Activated T-helper 1 cell treated with Interleukin-2 at 50 U/mL for 16 hours (primary cell): ENCODE measurements around the gene CHI3L1.
A peak's percentile ranks its signal among the peaks of the same experiment; 100 is the strongest.
"Not testable (repeated sequence)": the region's sequence is repeated elsewhere in the genome, so short reads cannot be mapped to it uniquely, and the experiment has no call there.

Source experiments
- DNase-seq: peaks from one replicate; pipeline ENCODE4 v3.0.0-alpha.2; 2020; ENCODE audit warnings: low read depth

The CHI3L1 gene

GRCh38 chr1:203186446-203187303 is at the start of gene CHI3L1:
CHI3L1 (minus strand) TSS chr1:203186704; CDS start chr1:203186623, 81 bp downstream.
- no peak for DNase-seq

DNA sequence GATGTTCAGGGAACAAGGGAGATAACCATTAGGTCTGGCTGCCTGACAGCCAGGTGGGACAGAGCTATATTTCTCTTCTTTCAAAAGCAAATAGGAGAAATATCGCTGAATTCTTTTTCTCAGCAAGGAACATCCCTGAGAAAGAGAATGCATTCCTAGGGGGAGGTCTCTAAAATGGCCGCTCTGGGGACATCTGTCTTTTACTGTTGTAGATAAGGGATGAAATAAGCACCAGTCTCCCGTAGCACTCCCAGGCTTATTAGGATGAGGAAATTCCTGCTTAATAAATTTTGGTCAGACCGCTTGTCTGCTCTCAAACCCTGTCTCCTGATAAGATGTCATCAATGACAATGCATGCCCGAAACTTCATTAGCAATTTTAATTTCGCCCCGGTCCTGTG is 48.4 kb upstream of the CHI3L1 start:
- DNase-seq = not testable (repeated sequence)

DNA sequence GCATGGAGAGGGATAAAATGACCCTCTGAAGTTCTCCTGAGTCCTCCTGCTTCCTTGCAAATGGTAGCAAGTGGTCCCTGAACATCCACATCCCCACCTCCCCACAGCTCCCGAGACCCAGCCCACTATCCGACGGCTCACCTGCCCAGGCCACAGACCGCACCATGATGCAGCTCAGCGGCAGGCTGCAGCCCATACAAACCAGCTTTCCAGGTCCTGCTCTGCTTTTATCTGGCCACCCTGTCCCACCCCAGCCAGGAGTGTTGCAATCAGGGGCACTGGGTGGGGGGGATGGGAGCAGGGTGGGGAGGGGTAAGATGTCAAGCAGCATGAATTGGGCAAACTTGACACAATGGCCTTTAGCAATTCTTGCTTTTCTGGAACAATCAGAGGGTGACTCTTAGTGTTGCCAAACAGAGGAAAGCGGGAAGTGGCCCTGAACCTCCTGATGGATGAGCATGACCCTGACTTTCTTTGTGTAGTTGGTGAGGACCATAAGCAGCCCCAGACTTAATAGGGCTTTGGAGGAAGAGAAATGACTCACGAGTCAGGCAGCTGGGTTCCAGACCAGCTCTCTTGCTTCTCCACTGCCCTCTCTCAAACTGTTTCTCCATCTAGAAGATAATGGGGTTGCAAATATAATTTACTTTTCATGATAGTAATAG is 43.1 kb upstream of the CHI3L1 start, which contains the start of gene CHIT1:
CHIT1 (minus strand) TSS at position 203 of the 665 bp plus-strand sequence; CDS start at position 166, 37 bp downstream.
- no peak for DNase-seq

- no peak for DNase-seq
Observed at GRCh38 chr1:203228670-203229069, 42.2 kb upstream of the CHI3L1 start.

- no peak for DNase-seq
Observed at GRCh38 chr1:203227371-203228083, 41.0 kb upstream of the CHI3L1 start.

DNA sequence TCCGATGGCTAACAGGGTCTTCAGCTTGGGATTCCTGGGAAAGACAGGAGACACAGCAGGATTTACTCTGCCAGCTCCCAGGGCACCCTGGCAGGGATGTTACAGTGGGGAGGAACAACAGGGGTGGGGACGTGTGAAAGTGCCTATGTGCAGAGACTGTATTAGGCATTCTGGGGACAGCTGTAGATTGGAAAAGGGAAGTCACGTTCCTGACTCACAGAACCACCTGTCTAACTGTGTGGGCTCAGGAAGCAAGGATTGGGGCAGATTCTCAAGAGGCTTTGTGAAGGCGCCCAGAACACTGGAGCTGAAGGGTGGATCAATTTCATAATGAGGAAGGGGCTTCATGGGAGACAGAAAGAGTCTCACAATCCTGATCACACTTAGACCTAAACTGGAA is 38.6 kb upstream of the CHI3L1 start:
- DNase-seq = no peak

DNA sequence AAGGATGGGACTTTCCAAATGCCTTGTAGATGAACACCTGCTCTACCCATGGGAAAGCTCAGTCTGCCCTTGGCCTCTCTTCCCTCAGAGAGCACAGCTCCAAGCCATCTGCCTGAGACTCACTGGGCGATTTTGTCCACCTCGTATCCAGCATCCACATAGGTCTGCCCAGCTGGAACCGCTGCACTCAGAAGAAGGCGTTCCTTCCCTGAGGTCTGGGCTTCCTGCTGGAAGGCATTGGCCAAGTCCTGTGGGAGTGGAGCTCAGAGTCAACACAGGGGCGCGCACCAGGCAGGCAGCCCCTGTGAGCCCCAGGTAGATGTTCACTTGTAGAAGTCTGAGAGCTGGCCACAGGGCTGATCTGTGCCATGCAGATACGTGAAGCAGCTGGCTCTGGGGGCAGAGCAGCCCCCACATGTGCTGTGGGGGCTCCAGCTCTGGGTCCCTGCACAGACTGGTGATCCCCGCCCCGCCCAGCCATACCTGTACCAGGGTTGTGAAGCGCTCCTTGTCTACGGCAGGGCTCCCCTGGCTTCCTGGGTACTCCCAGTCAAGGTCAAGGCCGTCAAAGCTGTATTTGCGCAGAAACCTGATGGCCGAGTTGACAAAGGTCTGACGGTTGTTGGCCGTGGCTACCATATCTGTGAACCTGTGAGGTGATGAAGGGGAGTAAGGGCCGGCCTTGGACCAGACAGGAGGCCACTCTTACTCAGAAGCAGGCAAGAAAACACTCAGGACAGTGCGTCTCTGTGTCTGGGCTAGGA is 36.7 kb upstream of the CHI3L1 start:
- DNase-seq = no peak

DNA sequence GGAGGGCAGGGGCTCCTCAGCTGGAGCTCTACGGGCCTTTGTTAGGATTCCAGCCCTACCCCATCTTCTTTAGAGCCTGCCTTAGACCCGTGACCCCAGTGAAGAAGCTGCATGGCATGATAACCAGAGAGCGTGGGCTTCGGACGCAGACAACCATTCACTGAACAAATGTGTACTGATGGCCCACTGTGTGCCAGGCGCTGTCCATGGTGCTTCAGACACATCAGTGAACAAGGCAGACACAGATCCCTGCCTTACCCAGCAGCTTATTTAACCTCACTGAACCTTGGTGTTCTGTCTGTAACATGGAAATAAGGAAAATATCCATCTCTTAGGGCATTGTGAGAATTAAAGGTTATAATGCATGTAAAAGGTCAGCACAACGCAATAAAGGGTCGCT is 33.4 kb upstream of the CHI3L1 start:
- DNase-seq = no peak

DNA sequence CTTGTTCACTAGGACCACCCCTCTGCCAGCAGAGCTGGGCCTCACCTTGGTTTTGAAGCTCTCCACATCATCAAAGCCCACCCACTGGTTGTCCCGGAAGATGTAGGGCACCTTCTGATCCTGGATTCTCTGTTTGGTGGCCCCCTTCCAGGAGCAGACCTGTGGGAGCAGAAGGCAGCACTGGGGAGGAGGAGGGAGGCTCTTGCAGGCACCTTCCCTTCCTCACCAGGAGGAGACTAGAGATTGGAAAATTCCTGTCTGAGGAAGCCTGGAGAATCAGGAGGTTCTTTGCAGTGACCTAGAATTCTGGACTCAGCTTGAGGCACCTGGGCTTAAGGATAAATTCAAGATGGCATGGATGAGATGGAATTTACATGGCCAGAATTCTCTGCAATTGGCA is 32.7 kb upstream of the CHI3L1 start:
- no peak for DNase-seq

DNA sequence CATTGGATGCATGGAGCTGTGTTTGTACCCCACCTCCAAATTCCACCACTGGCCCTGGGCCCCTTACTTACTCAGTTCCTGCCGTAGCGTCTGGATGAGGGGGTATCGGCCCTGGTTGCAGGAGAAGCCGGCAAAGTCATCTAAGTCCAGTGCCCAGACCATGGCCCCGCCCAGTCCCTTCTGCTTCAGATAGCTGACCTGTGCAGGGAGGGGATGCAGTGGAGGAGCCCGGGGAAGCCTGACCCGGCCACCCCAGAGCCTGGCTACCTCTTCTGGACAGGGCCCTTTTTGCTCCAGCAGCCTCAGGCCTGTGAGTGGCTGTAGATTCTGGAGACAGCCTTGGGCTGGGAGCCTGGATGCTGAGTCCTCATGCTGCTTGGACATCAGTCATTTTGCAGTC is 31.2 kb upstream of the CHI3L1 start:
- DNase-seq = no peak

DNA sequence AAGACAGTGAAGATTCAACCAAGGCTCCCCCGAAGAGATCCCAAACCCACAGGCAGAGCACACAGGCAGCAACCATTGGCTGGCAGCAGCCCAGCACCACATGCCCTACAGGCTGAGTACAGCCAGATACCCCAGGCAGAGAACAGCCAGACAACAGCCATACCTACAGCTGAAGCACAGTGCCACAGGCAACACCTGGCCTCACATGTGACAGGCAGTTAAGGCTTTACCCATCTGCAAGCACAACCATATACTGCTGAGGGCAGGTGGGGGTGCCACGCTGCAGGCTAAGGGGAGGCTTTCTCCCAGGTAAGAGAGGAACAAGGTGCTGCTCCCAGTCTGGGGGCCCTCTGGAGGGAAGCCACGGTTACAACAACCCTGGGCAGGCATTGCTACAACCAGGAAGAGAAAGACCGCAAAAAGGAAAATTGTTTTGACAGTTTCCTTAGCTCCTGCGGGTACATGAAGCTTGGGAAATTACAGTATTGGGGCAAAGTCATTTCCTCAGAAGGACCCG is 30.7 kb upstream of the CHI3L1 start:
- DNase-seq = no peak

- peak; percentile 17 for DNase-seq
Observed at GRCh38 chr1:203216274-203217138, 30.0 kb upstream of the CHI3L1 start.

DNA sequence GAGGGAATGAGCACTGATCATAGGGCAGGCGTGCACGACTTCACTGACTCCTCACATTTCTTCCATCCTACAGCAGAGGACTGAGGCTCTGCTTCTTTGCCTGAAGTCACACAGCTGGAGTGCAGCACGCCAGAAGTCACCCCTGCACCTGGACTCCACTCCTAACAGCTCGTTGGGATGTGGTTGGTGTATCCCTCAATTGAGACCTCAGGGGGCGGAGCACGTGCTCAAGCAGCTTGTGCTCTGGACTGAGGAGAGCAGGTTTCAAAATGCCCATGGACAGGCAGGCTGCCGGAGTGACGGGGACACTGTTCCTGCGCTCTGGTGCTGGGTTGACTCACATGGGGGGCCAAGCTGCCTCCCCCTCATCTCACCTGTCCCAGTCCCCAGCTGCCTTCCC is 29.1 kb upstream of the CHI3L1 start:
- DNase-seq = no peak

DNA sequence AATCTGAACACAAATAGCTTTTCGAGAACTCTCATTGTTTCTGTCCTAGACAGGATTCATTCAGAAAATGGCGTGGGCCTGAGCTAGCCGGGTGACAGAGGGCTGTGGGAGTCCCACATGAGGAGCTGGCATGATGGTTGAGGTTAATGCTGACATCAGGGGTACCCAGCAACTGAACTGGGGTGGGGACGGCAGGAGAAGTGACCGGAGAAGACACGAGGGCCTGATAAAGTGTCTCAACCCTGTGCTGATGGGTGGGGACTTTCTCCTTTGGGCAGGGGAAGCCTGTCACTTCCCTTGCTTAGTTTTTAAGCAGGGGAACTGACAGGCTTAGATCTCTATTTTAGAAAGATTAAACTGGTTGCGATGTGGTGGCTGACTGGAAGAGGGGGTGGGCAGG is 28.4 kb upstream of the CHI3L1 start:
- no peak for DNase-seq

DNA sequence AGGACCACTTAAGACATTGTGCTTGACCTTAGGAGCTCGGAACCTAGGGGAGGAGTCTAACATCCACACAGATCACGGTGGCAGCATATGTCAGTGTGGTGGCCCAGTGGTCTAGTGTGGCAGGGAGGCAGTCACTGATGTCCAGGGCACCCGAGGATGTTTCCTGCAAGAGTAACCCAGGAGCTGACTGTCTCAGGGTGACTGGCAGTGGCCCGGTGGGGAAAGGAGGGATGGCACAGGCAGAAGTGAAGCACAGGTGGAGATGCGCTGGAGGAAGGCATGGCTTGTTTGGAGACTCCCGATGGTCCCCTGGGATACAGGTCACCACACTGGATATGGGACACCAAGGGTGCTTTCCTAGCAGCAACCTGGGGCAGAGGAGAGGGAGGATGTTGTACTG is 26.6 kb upstream of the CHI3L1 start:
- DNase-seq = no peak

- DNase-seq = no peak
Observed at GRCh38 chr1:203211812-203212211, 25.3 kb upstream of the CHI3L1 start.

- DNase-seq = no peak
Observed at GRCh38 chr1:203210988-203211387, 24.5 kb upstream of the CHI3L1 start.

DNA sequence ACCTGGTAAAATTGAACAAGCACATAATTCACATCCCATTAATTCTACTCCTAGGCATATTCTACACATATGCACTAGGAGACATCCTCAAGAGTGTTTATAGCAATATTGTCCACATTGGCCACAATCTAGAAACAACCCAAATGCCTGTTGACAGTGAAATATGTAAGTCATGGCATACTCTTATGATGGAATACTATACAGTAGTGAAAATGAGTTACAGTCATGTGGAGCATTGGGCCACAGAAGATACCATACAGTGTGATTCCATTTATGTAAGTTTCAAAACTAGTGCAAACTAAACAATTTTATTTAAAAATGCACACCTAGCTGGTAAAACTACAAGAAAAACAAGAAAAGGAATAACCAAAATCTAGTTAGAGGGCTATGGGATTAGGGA is 23.8 kb upstream of the CHI3L1 start:
- DNase-seq = no peak

DNA sequence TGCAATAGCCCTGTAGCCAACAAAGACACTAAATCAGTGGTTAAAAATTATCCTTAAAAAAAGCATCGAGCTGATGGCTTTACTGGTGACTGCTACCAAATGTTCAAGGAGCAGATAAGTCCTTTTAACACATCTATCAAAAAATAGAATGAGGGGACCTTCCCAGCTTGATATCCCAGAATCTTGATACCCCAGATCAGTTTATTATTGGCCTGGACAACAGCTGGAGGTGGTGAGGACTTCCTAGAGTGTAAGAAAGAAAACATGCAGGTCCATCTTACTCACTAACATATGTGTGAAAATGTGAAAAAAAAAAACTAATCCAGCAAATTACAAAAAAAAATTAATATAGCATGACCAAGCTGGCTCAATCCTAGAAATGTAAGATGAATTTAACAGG is 21.7 kb upstream of the CHI3L1 start:
- DNase-seq = no peak

DNA sequence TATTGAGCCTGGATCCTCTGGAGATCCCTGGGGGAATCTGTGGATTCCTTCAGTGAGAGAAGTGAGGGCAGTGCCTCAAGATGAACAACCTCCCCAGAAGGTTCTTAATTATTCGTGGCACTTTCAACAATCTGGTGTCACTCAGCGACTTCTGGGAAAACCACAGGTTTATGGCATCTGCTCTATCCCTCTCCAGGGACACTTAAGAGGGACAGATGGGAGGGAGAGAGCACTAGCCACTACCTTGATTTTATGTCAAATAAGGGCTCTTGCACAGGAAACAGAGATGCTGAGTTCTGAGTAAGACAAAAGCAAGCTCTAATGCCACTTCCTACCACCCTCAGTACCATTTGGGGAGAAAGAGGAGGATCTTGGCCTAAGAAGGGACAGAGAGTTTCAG is 21.2 kb upstream of the CHI3L1 start:
- DNase-seq = no peak
